Activated naive CD8-positive, alpha-beta T cell treated with anti-CD3 and anti-CD28 coated beads for 36 hours (primary cell): ENCODE data around the gene MAS1L. TPM values are rescaled to one million over a fixed set of nuclear protein-coding genes. Genes with fewer than 3 reads are reported as not detected.

ENCODE experiments used
- total RNA-seq, 2 experiments: library from RNA; stranded (reverse); gene quantifications; one replicate each; pipeline ENCODE4 v1.2.3, GENCODE V29; 2021

Gene MAS1L
- total RNA-seq, 2 experiments from 2014 or later: not detected

Other genes with a start within 250 kb of the MAS1L start
- not detected for gene OR14J1, start 186.3 kb downstream of the MAS1L start, total RNA-seq
- gene OR5V1, start 119.1 kb downstream of the MAS1L start, total RNA-seq: not detected
- not detected for gene OR12D3, start 112.7 kb downstream of the MAS1L start, total RNA-seq
- not detected for gene OR12D2, start 92.3 kb downstream of the MAS1L start, total RNA-seq
- gene OR12D1, start 73.0 kb downstream of the MAS1L start, total RNA-seq: not detected
- not detected for gene OR10C1, start 48.6 kb downstream of the MAS1L start, total RNA-seq
- not detected for gene OR11A1, start 30.9 kb downstream of the MAS1L start, total RNA-seq
- not detected for gene OR2H1, start 30.8 kb downstream of the MAS1L start, total RNA-seq
- gene UBD, start 71.8 kb upstream of the MAS1L start, total RNA-seq: 1 to 10 TPM; 2.3 to 2.6 TPM
- gene OR2H2, start 97.2 kb upstream of the MAS1L start, total RNA-seq: not detected
- gene GABBR1, start 145.2 kb upstream of the MAS1L start, total RNA-seq: 1 to 10 TPM; 7.2 to 7.6 TPM
- gene MOG, start 169.1 kb upstream of the MAS1L start, total RNA-seq: not detected
- 10 to 100 TPM; 10.6 to 11.5 TPM for gene ZFP57, start 193.2 kb upstream of the MAS1L start, total RNA-seq
- 100 to 1,000 TPM; 178 to 181 TPM for gene HLA-F, start 235.5 kb upstream of the MAS1L start, total RNA-seq